Breast epithelium (tissue), 4 donors: ENCODE results near the gene SFMBT1. TPM values are rescaled to one million over a fixed set of nuclear protein-coding genes. Genes with fewer than 3 reads are reported as not detected.

Experiments
- DNase-seq, 2 donors: peaks; one replicate each; pipeline ENCODE4 v3.0.0-alpha.2; 2019; ENCODE audit warnings: low spot score in 2 of 2
- H3K27ac ChIP-seq, 2 donors: fragments of 200-600 bp; sonication (generic) in 1 of 2; one replicate each; pipeline ENCODE4 v1.5.1; 2016 to 2019; ENCODE audit warnings: mild to moderate bottlenecking in 1 of 2
- H3K27me3 ChIP-seq, 2 donors: fragments of 200-600 bp; sonication (generic) in 1 of 2; one replicate each; pipeline versions ENCODE4 v1.5.1 to v1.6.0; 2017 to 2019; ENCODE audit warnings: control low read depth in 1 of 2, mild to moderate bottlenecking in 1 of 2
- H3K36me3 ChIP-seq: fragments of 200-600 bp; one replicate; pipeline ENCODE4 v1.5.1; 2019
- H3K4me1 ChIP-seq, 2 donors: fragments of 200-600 bp; sonication (generic); one replicate each; pipeline ENCODE4 v1.5.1; 2016 to 2019; ENCODE audit warnings: control low read depth in 1 of 2
- H3K4me3 ChIP-seq, 3 donors: fragments of 200-600 bp; sonication (generic); 1 replicate in 2 of 3; 2 replicates in 1 of 3; pipeline ENCODE4 v1.5.1; 2016 to 2019; ENCODE audit warnings: mild to moderate bottlenecking in 3 of 3, moderate library complexity in 2 of 3
- H3K9me3 ChIP-seq, 2 donors: fragments of 200-600 bp; sonication (generic) in 1 of 2; one replicate each; pipeline ENCODE4 v1.5.1; 2016 to 2019; ENCODE audit warnings: control low read depth in 1 of 2
- CTCF ChIP-seq, 3 donors: fragments of 450-650 bp; IDR thresholded peaks; one replicate each; pipeline ENCODE4 v1.5.1; 2016 to 2017; ENCODE audit warnings: antibody characterized with exemption in 3 of 3, mild to moderate bottlenecking in 3 of 3, moderate library complexity in 3 of 3
- POLR2A ChIP-seq: fragments of 450-650 bp; IDR thresholded peaks from one replicate; pipeline ENCODE4 v1.6.1; 2016; ENCODE audit warnings: antibody characterized with exemption, mild to moderate bottlenecking, moderate library complexity
- POLR2AphosphoS5 ChIP-seq, 3 donors: sonication (generic); formaldehyde crosslinking; IDR thresholded peaks; one replicate each; pipeline ENCODE4 v1.6.1; 2017; ENCODE audit warnings: antibody characterized with exemption in 3 of 3
- intact Hi-C: fragments of 100-400 bp; cut with DNase I; formaldehyde crosslinking; loops from one replicate; pipeline ENCODE4 v1.15.1; 2023; ENCODE audit warnings: low total_unique reads
- total RNA-seq, 3 donors: library from RNA; depleted of rRNA; stranded (reverse); fragments of >200 nt; gene quantifications; one replicate each; pipeline ENCODE4 v1.1.0, GENCODE V29; 2016

SFMBT1 gene
- total RNA-seq, 3 donors from 2014 or later, result 17.9 to 35.1 (median 30.2) TPM

DNA sequence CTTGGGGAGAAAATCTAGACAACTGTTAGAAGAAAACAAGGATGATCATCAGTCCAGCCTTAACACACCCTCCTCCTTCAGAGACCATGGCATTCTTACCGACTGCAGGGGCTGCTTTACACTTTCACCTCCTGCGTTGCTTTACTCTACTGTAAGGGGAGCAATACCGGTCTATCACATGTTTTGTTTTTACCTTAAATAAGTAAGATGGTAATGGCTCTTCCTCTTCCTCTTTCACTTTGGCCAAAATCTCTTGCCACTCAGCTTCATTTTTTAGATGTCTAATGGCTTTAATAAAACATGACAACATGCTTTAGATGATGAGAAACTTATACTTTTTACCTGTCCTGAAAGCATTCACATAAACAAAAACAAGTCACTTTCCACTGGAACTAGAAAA, 115.1 kb downstream of the SFMBT1 start:
- Histone ChIP-seq H3K4me1 (no peaks in the 10 kb centered on the region), H3K4me3 (no peak overlapping the region), H3K27me3 (no peaks in the 10 kb centered on the region), H3K27ac (no peak overlapping the region), H3K36me3 (no peaks in the 10 kb centered on the region), H3K9me3 (no peaks in the 10 kb centered on the region)
- DNase-seq, result no peak
- intact Hi-C loops, result no loop called here
- TF ChIP-seq CTCF (IDR thresholded peaks at IDR 0.05), result no peak
- TF ChIP-seq POLR2AphosphoS5 (IDR thresholded peaks at IDR 0.05), result no peak
- no peak for TF ChIP-seq POLR2A

DNA sequence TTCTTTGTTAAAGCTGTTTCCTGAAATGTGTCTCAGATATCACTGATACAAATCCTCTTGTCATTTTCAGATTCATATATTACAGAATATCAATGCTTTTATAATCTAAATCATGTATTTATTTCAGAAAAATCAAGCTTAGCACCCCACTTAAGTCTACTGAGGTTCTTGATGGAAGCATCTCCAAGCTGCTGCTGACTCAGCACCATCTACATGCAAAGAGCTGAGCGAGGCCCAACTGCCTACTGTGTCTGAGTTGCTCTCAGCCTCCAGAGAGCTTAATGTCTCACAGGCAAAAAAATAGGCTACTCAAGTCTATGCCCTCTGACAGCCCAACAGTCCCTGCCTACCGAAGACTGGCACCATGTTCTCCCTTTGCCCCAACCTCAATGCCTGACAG, 119.3 kb downstream of the SFMBT1 start:
- Histone ChIP-seq H3K27ac (no peak overlapping the region), H3K4me1 (no peaks in the 10 kb centered on the region), H3K4me3 (no peak overlapping the region), H3K9me3 (no peaks in the 10 kb centered on the region), H3K27me3 (no peaks in the 10 kb centered on the region), H3K36me3 (no peaks in the 10 kb centered on the region)
- intact Hi-C loops, result no loop called here
- no peak for DNase-seq
- TF ChIP-seq POLR2AphosphoS5 (IDR thresholded peaks at IDR 0.05) (no peak), POLR2A (no peak)

- Histone ChIP-seq H3K9me3 (no peaks in the 10 kb centered on the region), H3K27me3 (no peaks in the 10 kb centered on the region), H3K27ac (no peak overlapping the region), H3K4me3 (no peak overlapping the region), H3K36me3 (no peaks in the 10 kb centered on the region), H3K4me1 (no peaks in the 10 kb centered on the region)
- TF ChIP-seq CTCF (IDR thresholded peaks at IDR 0.05) (no peak), POLR2AphosphoS5 (IDR thresholded peaks at IDR 0.05) (no peak), POLR2A (no peak)
- intact Hi-C loops, result no loop called here
- no peak for DNase-seq
These were observed 120.2 kb downstream of the SFMBT1 start for GRCh38 chr3:52925405-52926313.

DNA sequence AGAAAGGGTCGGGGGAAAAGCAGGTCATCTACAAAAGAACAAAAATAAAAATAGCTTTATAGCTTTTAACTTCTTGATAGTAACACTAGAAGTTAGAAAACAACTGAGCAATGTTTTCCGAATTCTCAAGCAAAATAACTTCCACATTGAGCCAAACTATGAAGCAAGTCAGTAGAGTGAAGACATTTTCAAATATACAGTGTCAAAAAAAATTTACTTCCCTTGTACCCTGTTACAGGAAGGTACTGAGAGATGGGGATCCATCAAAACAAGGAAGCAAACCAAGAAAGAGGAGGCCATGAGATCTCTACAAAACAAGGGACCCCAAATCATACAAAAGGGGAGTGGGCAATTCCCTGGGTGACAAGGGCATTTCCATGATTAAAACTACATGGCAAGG, 121.9 kb downstream of the SFMBT1 start:
- H3K36me3 ChIP-seq, result no peaks in the 10 kb centered on the region
- no peak overlapping the region for H3K27ac ChIP-seq
- H3K4me3 ChIP-seq, result no peak overlapping the region
- no peaks in the 10 kb centered on the region for H3K27me3 ChIP-seq
- no peak for TF ChIP-seq POLR2AphosphoS5 (IDR thresholded peaks at IDR 0.05)
- TF ChIP-seq POLR2A, result no peak
- TF ChIP-seq CTCF (IDR thresholded peaks at IDR 0.05), result no peak
- no peak for DNase-seq
- H3K4me1 ChIP-seq, result no peaks in the 10 kb centered on the region
- H3K9me3 ChIP-seq, result no peaks in the 10 kb centered on the region
- intact Hi-C loops, result no loop called here

DNA sequence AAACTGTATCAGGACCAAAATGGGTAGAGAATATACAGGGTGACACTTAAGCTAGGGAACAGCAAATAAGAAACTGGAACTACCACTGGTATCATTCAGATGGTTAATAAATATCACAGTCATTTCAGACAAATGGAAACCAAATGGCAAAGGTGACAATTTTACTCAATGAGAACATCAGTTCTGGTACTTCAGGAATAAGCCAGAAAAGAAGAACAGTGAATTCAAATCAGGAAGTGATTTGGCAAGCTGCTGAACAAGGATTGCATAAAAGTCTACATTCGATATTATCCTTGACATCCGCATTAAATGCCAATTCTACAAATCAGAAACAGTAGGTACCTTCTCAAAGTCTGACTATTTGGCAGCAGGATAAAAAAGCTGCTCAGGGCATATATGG, 125.0 kb downstream of the SFMBT1 start:
- Histone ChIP-seq H3K27ac (no peak overlapping the region), H3K4me1 (no peaks in the 10 kb centered on the region), H3K4me3 (no peak overlapping the region), H3K9me3 (no peaks in the 10 kb centered on the region), H3K27me3 (no peaks in the 10 kb centered on the region), H3K36me3 (no peaks in the 10 kb centered on the region)
- TF ChIP-seq POLR2A (no peak), CTCF (IDR thresholded peaks at IDR 0.05) (no peak), POLR2AphosphoS5 (IDR thresholded peaks at IDR 0.05) (no peak)
- DNase-seq, result no peak
- intact Hi-C loops, result no loop called here
